ENCODE results near the gene ZSCAN1.

ZSCAN1 gene

DNA sequence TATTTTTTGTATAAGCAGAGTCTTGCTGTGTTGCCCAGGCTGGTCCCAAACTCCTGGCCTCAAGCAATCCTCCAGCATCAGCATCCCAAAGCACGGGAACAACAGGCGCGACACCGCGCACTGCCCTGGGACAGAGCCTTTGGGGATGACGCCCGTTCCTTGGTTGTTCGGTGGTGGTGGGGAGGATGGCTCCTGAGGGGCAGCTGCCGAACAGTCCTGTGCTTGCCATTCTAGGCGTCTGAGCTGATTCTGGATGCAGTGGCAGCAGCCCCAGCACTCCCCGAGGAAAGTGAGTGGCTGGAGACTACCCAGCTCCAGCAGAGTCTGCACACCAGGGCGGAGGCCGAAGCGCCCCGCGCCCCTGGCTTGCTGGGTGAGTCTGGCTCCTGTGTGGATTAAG lies 18.4 kb downstream of the ZSCAN1 start:
- Mint-ChIP-seq H3K27ac (no peak overlapping the region), H3K9me3 (peaks cover 44% of the 10 kb centered on the region), H3K36me3 (ENCODE audit: low read depth) (peaks cover 24% of the 10 kb centered on the region), H3K27me3 (peaks cover 11% of the 10 kb centered on the region), H3K4me1 (no peaks in the 10 kb centered on the region), H3K4me3 (no peak overlapping the region)
- ATAC-seq (no peak), DNase-seq (no peak)

GRCh38 chr19:58053480-58054156 lies 19.8 kb downstream of the ZSCAN1 start:
- Mint-ChIP-seq H3K9me3 (peaks cover 45% of the 10 kb centered on the region), H3K27me3 (peaks cover 13% of the 10 kb centered on the region), H3K27ac (no peak overlapping the region), H3K36me3 (ENCODE audit: low read depth) (peaks cover 27% of the 10 kb centered on the region), H3K4me3 (no peak overlapping the region), H3K4me1 (peaks cover under 1% of the 10 kb centered on the region)
- DNase-seq = no peak
- no peak for ATAC-seq

DNA sequence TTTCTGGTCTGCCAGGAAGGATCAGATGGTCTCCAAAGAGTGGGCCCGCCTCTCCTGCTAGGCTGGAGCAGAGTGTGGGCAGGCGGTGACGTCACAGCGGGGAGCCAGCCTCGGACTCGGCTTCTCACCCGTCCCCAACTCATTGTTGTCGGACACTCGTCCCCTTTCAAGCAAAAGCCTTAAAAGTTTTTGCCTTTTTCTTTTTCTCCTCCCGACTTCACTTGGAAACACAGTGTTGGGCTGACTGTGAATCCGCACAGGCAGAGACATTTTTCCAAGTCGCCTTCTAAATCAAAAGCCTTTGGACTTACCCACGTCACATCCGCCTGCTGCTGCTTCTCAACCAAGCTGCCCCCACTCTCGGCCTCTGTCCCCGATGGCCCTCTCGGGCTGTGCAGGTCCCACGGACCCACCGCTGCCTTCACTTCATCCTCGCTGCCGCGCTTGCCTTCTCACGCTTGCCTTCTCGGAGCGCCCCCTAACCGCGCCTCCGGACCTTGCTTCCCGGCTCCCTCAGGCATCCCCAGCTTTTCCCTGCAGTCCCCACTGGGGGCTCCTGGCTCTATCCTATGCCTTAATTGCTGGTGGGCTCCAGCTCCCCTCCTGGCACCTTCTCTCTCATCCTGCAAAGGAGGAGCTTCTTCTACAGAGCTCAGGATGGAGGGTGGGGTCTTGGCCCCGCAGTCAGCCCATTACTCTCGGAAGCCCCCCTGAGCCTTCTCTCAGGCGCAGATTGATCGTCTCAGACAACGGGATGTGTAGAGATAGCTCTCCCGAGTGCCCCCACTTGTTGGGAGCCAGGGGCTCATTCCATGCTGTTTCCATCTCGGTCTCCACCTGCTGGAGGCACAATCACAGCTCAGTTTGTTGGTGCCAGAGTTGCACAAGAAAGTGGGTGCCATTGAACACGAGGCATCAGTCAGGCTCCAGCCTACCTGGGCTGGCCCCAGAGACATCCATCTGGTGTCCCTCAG lies 21.4 kb downstream of the ZSCAN1 start:
- Mint-ChIP-seq H3K9me3 (peaks cover 38% of the 10 kb centered on the region), H3K27me3 (peaks cover 16% of the 10 kb centered on the region), H3K36me3 (ENCODE audit: low read depth) (peaks cover 31% of the 10 kb centered on the region), H3K4me3 (no peak overlapping the region), H3K4me1 (peaks cover 4% of the 10 kb centered on the region), H3K27ac (no peak overlapping the region)
- ATAC-seq (no peak), DNase-seq (no peak)

DNA sequence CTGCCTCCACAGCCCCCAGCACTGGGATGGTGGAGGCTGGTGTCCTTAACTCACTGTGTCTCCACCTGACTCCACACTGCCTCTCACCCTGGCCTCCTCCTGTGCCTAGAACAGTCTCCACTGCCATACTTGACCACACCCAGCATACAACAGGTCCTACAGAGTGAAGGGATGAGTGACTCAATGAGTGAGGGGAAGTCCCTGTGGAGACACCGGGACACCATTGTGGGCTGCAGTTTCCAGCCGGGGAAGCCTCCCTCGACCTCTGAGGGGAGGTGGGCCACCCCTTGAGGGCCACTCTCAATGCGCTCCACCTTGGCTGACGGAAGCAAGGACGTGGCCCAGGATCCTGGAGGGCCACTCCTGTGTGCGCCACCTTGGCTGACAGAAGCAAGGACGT lies 22.4 kb downstream of the ZSCAN1 start:
- peak overlapping the region; percentile 18 for H3K27ac Mint-ChIP-seq
- DNase-seq (no peak), ATAC-seq (no peak)
- H3K27me3 Mint-ChIP-seq = peaks cover 16% of the 10 kb centered on the region
- peaks cover 31% of the 10 kb centered on the region for H3K36me3 Mint-ChIP-seq (ENCODE audit: low read depth)
- peaks cover 4% of the 10 kb centered on the region for H3K4me1 Mint-ChIP-seq
- peaks cover 31% of the 10 kb centered on the region for H3K9me3 Mint-ChIP-seq
- no peak overlapping the region for H3K4me3 Mint-ChIP-seq

DNA sequence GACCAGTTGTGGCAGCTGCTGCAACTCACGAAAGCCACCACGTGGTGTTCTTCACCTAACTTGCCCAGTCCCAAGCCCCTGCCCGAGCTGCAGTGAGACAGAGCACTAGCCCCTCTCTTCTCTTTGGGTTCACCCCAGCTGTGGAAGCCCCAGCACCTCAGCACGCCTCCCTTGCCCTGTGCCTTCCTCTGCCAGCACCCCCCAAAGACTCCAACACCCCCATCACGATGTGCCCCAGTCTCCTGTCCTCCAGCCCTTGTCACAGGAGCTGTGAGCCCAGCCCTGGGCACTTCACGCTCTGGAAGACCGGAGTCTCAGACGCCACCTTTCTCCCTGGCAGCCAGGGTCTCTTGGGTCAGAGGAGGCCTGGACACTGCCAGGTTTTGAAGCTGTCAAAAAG lies 23.0 kb downstream of the ZSCAN1 start:
- Mint-ChIP-seq H3K36me3 (ENCODE audit: low read depth) (peaks cover 32% of the 10 kb centered on the region), H3K9me3 (peaks cover 27% of the 10 kb centered on the region), H3K27me3 (peaks cover 16% of the 10 kb centered on the region), H3K27ac (no peak overlapping the region), H3K4me3 (no peak overlapping the region), H3K4me1 (peaks cover 4% of the 10 kb centered on the region)
- ATAC-seq = no peak
- DNase-seq = no peak

GRCh38 chr19:58058467-58058866 lies 24.6 kb downstream of the ZSCAN1 start:
- no peak for DNase-seq
- Mint-ChIP-seq H3K4me3 (peak overlapping the region; percentile 73), H3K36me3 (ENCODE audit: low read depth) (peaks cover 29% of the 10 kb centered on the region), H3K9me3 (peaks cover 25% of the 10 kb centered on the region), H3K27ac (no peak overlapping the region), H3K27me3 (peaks cover 16% of the 10 kb centered on the region), H3K4me1 (peaks cover 4% of the 10 kb centered on the region)
- no peak for ATAC-seq

DNA sequence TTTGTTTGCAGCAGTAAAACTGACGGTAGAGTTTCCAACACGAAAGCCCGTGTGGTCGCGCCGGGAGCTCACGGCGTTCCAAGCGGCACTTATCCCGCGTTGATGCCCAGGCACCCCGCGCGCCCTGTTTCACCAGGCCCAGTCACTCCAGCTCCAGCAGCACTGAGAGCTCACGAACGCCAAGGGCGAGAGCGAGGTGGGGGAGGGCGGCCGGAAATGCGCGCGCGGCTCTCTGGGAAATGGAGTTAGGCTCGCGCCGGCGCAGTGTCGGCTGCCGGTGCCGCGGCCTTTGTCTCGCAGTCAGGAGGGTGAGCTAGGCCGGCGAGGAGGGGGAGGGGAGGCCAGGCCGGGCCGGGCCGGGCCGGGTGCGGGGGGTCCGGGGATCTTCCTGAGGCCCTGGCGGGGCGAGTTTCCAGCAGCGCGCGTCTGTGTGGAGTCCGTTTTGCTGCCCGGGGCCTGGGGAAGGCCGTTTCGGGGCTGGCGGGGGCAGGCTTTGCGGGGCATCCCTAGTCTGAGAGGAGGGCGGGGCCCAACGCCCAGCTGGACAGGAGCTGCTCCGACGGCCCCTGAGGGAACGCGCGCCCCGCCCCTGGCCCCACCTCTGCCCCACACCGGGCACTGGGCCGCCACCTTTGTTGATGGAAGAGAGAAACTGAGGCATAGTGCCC lies 25.3 kb downstream of the ZSCAN1 start, which contains the start of gene ZNF135:
Gene ZNF135 (plus strand): TSS at position 280 of the 668 bp plus-strand sequence. CDS start 721 bp downstream, outside the sequence.
- peaks cover 32% of the 10 kb centered on the region for H3K9me3 Mint-ChIP-seq
- H3K27ac Mint-ChIP-seq = peak within 1 kb of the TSS; percentile 77
- peaks cover 33% of the 10 kb centered on the region for H3K36me3 Mint-ChIP-seq (ENCODE audit: low read depth)
- H3K4me3 Mint-ChIP-seq = peak within 1 kb of the TSS; percentile 73
- peaks cover 4% of the 10 kb centered on the region for H3K4me1 Mint-ChIP-seq
- DNase-seq = peak; percentile 73
- H3K27me3 Mint-ChIP-seq = peaks cover 16% of the 10 kb centered on the region
- peak; percentile 81 for ATAC-seq

DNA sequence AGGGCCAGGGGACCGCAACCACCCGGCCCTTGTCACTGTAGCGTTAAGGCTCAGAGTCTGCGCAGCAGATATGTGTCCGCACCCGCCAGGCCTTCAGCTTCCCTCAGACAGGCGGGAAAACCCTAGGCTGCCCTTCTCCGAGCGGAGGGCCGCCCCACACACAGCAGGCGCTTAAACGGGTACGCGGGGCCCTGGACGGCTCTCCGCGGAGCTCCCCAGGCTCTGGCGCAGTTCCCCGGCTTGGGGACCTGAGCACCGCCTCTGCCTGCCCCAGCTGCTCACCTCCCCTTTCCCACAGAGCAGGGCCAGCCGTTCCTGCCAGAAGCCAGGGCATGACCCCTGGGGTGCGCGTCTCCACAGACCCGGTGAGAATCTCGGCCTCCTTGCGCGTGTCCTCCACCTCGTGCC lies 25.9 kb downstream of the ZSCAN1 start:
- ATAC-seq = no peak
- peak overlapping the region; percentile 14 for H3K27ac Mint-ChIP-seq
- DNase-seq = no peak
- H3K4me3 Mint-ChIP-seq = peak overlapping the region; percentile 73
- peaks cover 4% of the 10 kb centered on the region for H3K4me1 Mint-ChIP-seq
- H3K9me3 Mint-ChIP-seq = peaks cover 31% of the 10 kb centered on the region
- peaks cover 32% of the 10 kb centered on the region for H3K36me3 Mint-ChIP-seq (ENCODE audit: low read depth)
- H3K27me3 Mint-ChIP-seq = peaks cover 16% of the 10 kb centered on the region

GRCh38 chr19:58060231-58060630 lies 26.4 kb downstream of the ZSCAN1 start:
- Mint-ChIP-seq H3K27me3 (peaks cover 15% of the 10 kb centered on the region), H3K9me3 (peaks cover 32% of the 10 kb centered on the region), H3K4me1 (peaks cover 4% of the 10 kb centered on the region), H3K27ac (no peak overlapping the region), H3K36me3 (ENCODE audit: low read depth) (peaks cover 34% of the 10 kb centered on the region), H3K4me3 (peak overlapping the region; percentile 55)
- DNase-seq (no peak), ATAC-seq (no peak)

DNA sequence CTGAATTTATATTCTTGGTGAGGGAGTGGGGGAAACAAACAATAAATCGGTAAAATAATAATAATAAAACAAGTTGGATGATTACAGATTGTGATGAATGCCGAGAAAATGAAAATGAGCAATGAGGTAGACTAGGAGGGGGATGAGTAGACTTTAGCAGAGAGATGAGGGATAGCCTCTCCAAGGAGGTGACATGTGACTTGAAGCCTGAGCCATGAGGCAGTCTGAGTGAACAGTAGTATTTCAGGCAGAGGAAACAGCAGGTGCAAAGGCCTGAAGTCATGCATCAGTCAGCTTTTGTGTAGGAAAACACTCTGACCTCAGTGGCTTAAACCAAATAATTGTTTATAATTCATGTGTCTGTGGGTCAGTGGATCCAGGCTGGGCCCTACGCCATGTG lies 29.9 kb downstream of the ZSCAN1 start:
- no peak overlapping the region for H3K27ac Mint-ChIP-seq
- peaks cover 49% of the 10 kb centered on the region for H3K9me3 Mint-ChIP-seq
- H3K4me3 Mint-ChIP-seq = no peak overlapping the region
- ATAC-seq (no peak), DNase-seq (no peak)
- peaks cover 3% of the 10 kb centered on the region for H3K4me1 Mint-ChIP-seq
- peaks cover 57% of the 10 kb centered on the region for H3K36me3 Mint-ChIP-seq (ENCODE audit: low read depth)
- H3K27me3 Mint-ChIP-seq = peaks cover 2% of the 10 kb centered on the region

DNA sequence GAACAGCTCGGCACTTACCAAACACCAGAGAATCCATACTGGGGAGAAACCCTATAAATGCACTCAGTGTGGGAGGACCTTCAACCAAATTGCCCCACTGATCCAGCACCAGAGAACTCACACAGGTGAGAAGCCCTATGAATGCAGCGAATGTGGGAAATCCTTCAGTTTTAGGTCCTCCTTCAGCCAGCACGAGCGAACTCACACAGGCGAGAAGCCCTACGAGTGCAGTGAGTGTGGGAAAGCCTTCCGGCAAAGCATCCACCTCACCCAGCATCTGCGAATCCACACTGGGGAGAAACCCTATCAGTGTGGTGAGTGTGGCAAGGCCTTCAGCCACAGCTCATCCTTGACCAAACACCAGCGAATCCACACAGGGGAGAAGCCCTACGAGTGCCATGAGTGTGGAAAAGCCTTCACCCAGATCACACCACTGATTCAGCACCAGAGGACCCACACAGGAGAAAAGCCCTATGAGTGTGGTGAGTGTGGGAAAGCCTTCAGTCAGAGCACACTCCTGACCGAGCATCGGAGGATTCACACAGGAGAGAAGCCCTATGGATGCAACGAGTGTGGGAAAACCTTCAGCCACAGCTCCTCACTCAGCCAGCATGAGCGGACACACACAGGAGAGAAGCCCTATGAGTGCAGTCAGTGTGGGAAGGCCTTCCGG lies 33.6 kb downstream of the ZSCAN1 start:
- Mint-ChIP-seq H3K4me1 (no peaks in the 10 kb centered on the region), H3K9me3 (peaks cover 63% of the 10 kb centered on the region), H3K4me3 (no peak overlapping the region), H3K27me3 (no peaks in the 10 kb centered on the region), H3K27ac (no peak overlapping the region), H3K36me3 (ENCODE audit: low read depth) (peaks cover 55% of the 10 kb centered on the region)
- ATAC-seq (no peak), DNase-seq (no peak)

DNA sequence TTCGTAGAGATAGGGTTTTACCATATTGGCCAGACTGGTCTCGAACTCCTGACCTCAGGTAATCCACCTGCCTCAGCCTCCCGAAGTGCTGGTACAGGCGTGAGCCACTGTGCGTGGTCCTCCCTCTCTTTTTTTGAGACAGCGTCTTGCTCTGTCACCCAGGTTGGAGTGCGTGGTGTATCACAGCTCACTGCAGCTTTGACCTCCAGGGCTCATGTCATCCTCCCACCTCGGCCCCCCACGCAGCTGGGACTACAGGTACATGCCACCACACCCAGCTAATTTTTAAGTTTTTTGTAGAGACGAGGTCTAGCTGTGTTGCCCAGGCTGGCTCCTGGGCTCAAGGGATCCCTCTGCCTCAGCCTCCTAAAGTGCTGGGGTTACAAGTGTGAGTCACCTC lies 46.0 kb downstream of the ZSCAN1 start:
- Mint-ChIP-seq H3K27me3 (no peaks in the 10 kb centered on the region), H3K9me3 (peaks cover 44% of the 10 kb centered on the region), H3K36me3 (ENCODE audit: low read depth) (peaks cover 41% of the 10 kb centered on the region), H3K4me1 (no peaks in the 10 kb centered on the region), H3K27ac (no peak overlapping the region), H3K4me3 (no peak overlapping the region)
- DNase-seq (no peak), ATAC-seq (no peak)

DNA sequence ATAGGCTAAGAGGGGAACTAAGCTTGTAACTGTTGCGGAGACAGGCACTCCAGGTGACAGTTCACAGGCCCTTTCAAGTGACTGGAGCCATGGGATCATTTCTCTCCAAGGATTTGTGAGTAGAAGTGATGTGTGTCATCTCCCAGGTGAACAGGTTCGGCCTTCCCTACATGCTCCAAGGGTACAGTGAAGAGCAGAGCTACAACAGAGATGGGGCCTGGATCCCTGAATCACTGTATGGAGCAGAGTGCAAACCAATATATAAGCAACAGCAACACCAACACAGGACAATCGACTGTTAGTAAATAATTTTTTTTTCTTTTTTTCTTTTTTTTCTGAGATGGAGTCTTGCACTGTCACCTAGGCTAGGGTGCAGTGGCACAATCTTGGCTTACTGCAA lies 49.2 kb downstream of the ZSCAN1 start:
- no peak overlapping the region for H3K4me3 Mint-ChIP-seq
- H3K27me3 Mint-ChIP-seq = no peaks in the 10 kb centered on the region
- DNase-seq = no peak
- no peak overlapping the region for H3K27ac Mint-ChIP-seq
- peaks cover 49% of the 10 kb centered on the region for H3K36me3 Mint-ChIP-seq (ENCODE audit: low read depth)
- H3K4me1 Mint-ChIP-seq = no peaks in the 10 kb centered on the region
- no peak for ATAC-seq
- peaks cover 32% of the 10 kb centered on the region for H3K9me3 Mint-ChIP-seq
